Muscle layer of colon (tissue), 2 donors: ENCODE data around the gene MYL7.
"Not testable (repeated sequence)": the region's sequence is repeated elsewhere in the genome, so short reads cannot be mapped to it uniquely, and the experiment has no call there.

Experiments used
- H3K27ac ChIP-seq: one replicate; pipeline ENCODE4 v1.7.0; 2013; ENCODE audit warnings: low read depth, mild to moderate bottlenecking, low read length, moderate library complexity
- H3K27me3 ChIP-seq, 2 donors: one replicate each; pipeline ENCODE4 v1.7.0; 2013; ENCODE audit warnings: low read length in 2 of 2, mild to moderate bottlenecking in 2 of 2; ENCODE audit not compliant: insufficient read depth in 2 of 2, control insufficient read depth in 1 of 2
- H3K36me3 ChIP-seq: one replicate; pipeline ENCODE4 v1.7.0; 2013; ENCODE audit warnings: mild to moderate bottlenecking, low read length; ENCODE audit not compliant: insufficient read depth
- H3K4me1 ChIP-seq: one replicate; pipeline ENCODE4 v1.7.0; 2013; ENCODE audit warnings: mild to moderate bottlenecking, low read length; ENCODE audit not compliant: insufficient read depth
- H3K4me3 ChIP-seq, 2 donors: one replicate each; pipeline ENCODE4 v1.7.0; 2013; ENCODE audit warnings: low read length in 2 of 2, low read depth in 1 of 2, mild to moderate bottlenecking in 1 of 2, moderate library complexity in 1 of 2
- H3K9ac ChIP-seq: one replicate; pipeline ENCODE4 v1.7.0; 2013; ENCODE audit warnings: low read length
- H3K9me3 ChIP-seq: one replicate; pipeline ENCODE4 v1.7.0; 2013; ENCODE audit warnings: mild to moderate bottlenecking, low read length
- donor health status: abdominal sarcoma.
- donor health status: Adenocarcinoma of cecum.

The MYL7 gene

DNA sequence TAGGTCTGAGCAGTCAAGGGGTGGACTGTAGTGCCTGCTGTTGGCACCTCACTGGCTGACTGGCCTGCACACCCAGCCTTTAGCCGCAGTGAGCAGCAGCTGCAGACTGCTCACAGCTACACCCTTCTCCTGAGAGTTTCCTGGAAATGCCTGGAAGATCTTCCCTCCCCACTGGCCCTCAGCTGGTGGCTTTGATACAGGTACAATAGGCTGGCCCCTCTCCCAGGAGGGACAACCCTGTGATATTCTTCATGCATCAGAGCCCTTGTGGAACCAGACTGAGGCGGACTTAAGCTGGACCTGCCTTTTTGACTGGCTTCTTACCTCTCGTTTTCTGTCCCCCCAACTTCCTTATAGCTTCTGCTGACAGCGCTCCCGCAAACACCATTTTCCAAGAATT, 41.7 kb upstream of the MYL7 start:
- H3K27ac ChIP-seq: no peak overlapping the region

DNA sequence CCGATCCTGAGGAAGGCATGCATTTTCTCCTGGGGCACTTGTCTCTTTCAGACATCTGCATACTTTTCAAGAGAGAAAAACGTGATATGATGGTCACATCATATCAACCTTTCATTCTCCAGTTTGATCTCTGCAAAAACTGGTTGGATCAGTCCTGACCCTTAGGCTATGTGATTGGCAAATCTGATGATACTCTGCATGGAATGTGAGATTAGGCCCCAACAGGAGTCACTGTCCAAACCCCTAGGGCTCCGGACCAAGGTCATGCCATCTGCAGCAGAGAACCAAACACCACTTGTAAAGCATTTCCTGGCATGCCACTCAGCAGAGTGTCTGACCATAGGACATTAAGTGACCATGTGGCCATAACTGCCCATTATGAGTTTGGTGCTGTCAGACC, 39.5 kb upstream of the MYL7 start:
- H3K27me3 ChIP-seq: no peaks in the 10 kb centered on the region
- no peak overlapping the region for H3K27ac ChIP-seq
- no peak overlapping the region for H3K9ac ChIP-seq
- no peaks in the 10 kb centered on the region for H3K9me3 ChIP-seq
- no peaks in the 10 kb centered on the region for H3K36me3 ChIP-seq
- H3K4me3 ChIP-seq: no peak overlapping the region
- no peaks in the 10 kb centered on the region for H3K4me1 ChIP-seq

More for the DNA sequence above, 41.7 kb upstream of the MYL7 start:
- H3K27me3 ChIP-seq: no peaks in the 10 kb centered on the region
- no peaks in the 10 kb centered on the region for H3K9me3 ChIP-seq
- H3K4me1 ChIP-seq: no peaks in the 10 kb centered on the region
- H3K36me3 ChIP-seq: no peaks in the 10 kb centered on the region
- H3K9ac ChIP-seq: no peak overlapping the region
- H3K4me3 ChIP-seq: no peak overlapping the region

DNA sequence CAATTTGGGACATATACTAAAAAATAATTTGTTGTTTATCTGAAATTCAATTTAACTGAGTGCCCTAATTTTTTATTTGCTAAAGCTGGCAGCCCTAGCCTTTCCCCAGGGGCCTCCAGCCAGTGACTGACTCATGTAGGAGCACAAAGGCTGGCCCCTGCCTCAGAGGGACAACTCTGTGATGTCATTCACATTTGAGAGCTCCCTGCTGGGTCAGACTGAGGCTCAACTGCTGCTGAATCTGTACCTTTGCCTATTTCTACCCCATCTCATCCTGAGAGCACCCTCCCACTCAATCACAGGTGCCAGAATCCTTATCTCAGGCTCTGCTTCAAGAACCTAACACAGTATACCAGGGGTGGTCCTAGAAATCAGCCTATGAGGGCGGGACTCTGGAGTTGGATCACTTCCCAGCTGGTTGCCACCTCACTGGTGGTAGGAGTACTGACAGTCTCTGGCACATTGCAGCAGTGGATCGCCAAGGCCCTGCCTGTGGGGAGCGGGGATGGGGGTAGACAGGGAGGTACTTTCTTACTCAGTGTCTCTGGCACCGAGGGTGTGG, 36.5 kb upstream of the MYL7 start:
- H3K9me3 ChIP-seq: no peaks in the 10 kb centered on the region
- H3K27me3 ChIP-seq: no peaks in the 10 kb centered on the region
- no peaks in the 10 kb centered on the region for H3K36me3 ChIP-seq
- no peaks in the 10 kb centered on the region for H3K4me1 ChIP-seq
- no peak overlapping the region for H3K4me3 ChIP-seq
- H3K27ac ChIP-seq: no peak overlapping the region
- H3K9ac ChIP-seq: no peak overlapping the region

- no peaks in the 10 kb centered on the region for H3K36me3 ChIP-seq
Observed at GRCh38 chr7:44176486-44176885, 35.4 kb upstream of the MYL7 start.

DNA sequence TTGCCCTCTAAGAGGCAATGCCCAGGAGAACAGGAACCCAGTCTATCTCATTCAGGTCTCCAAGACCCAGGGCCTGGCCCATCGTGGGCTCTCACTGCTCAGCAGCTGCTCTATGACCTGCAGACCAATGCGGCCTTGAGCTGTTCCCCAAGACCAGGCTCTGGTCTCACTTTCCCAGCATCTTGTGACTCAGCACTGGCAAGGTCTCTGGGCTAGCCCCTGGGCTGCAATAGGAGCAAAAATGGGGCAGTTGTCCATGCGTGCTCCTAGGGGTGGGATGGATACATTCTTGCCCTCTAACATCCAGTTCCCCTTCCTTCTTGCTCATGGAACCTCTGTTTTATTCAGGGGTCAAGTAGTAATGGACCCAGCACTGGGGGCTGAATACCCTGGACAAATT, 34.6 kb upstream of the MYL7 start:
- no peaks in the 10 kb centered on the region for H3K9me3 ChIP-seq
- no peak overlapping the region for H3K27ac ChIP-seq
- H3K36me3 ChIP-seq: no peaks in the 10 kb centered on the region
- H3K27me3 ChIP-seq: no peaks in the 10 kb centered on the region
- no peak overlapping the region for H3K9ac ChIP-seq
- H3K4me3 ChIP-seq: no peak overlapping the region
- no peaks in the 10 kb centered on the region for H3K4me1 ChIP-seq

More at GRCh38 chr7:44176486-44176885, 35.4 kb upstream of the MYL7 start:
- Histone ChIP-seq H3K27ac (no peak overlapping the region), H3K9me3 (no peaks in the 10 kb centered on the region), H3K27me3 (no peaks in the 10 kb centered on the region), H3K4me3 (no peak overlapping the region), H3K4me1 (no peaks in the 10 kb centered on the region), H3K9ac (no peak overlapping the region)

GRCh38 chr7:44174694-44174948, 33.5 kb upstream of the MYL7 start:
- H3K9me3 ChIP-seq, H3K27ac ChIP-seq, H3K9ac ChIP-seq, H3K4me3 ChIP-seq, H3K27me3 ChIP-seq, H3K36me3 ChIP-seq, H3K4me1 ChIP-seq: not testable (repeated sequence)

DNA sequence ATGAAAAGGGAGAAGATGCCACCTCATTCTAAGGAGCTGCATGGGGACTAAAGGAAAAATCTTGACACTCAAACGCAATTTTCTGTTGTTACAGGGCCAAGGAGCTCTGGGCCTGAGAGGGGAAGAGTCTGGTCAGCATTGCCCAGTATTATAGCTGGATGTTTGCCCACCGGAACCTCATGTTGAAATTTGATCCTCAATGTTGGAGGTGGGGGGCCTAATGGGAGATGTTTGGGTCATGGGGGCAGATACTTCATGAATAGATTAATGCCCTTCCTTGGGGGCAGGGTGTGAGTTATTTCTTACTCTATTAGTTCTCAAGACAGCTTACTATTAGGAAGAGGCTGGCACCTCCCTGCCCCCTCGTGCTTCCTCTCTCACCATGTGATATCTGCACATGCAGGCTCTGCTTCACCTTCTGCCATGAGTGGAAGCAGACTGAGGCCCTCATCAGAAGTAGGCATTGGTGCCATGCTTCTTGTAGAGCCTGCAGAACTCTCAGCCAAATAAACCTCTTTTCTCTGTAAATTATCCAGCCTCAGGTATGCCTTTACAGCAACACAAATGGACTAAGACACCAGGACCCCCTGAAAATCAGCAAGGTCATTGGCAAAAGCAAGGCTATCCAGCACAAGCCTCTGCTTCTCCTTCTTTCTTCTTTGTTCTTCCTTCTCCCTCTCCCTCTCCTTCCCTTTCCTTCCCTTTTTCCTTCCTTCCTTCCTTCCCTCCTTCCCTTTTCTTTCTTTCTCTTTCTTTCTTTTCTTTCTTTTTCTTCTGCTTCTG, 33.0 kb upstream of the MYL7 start:
- H3K9ac ChIP-seq: no peak overlapping the region
- no peaks in the 10 kb centered on the region for H3K27me3 ChIP-seq
- H3K36me3 ChIP-seq: no peaks in the 10 kb centered on the region
- H3K27ac ChIP-seq: no peak overlapping the region
- H3K4me3 ChIP-seq: no peak overlapping the region
- H3K4me1 ChIP-seq: no peaks in the 10 kb centered on the region
- H3K9me3 ChIP-seq: no peaks in the 10 kb centered on the region

- H3K9me3 ChIP-seq: no peaks in the 10 kb centered on the region
- no peaks in the 10 kb centered on the region for H3K36me3 ChIP-seq
Observed at GRCh38 chr7:44172803-44173424, 31.8 kb upstream of the MYL7 start.

GRCh38 chr7:44172352-44172751, 31.2 kb upstream of the MYL7 start:
- H3K9ac ChIP-seq: no peak overlapping the region
- no peak overlapping the region for H3K4me3 ChIP-seq
- no peaks in the 10 kb centered on the region for H3K36me3 ChIP-seq
- H3K27ac ChIP-seq: no peak overlapping the region
- no peaks in the 10 kb centered on the region for H3K27me3 ChIP-seq
- H3K9me3 ChIP-seq: no peaks in the 10 kb centered on the region
- no peaks in the 10 kb centered on the region for H3K4me1 ChIP-seq

More at GRCh38 chr7:44172803-44173424, 31.8 kb upstream of the MYL7 start:
- Histone ChIP-seq H3K9ac (no peak overlapping the region), H3K4me3 (no peak overlapping the region), H3K4me1 (no peaks in the 10 kb centered on the region), H3K27me3 (no peaks in the 10 kb centered on the region), H3K27ac (no peak overlapping the region)

DNA sequence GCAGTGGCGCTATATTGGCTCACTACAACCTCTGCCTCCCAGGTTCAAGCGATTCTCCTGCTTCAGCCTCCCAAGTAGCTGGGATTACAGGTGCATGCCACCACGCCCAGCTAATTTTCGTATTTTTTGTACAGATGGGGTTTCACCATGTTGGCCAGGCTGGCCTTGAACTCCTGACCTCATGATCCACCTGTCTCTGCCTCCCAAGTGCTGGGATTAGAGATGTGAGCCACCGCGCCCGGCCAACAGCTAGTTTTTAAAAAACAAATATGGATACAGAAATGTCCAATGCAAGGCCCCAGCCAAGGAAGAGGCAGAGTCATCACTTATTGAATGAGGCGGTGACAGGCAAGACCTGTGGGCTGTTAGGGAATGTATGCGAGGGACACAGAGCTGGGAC, 30.8 kb upstream of the MYL7 start:
- not testable (repeated sequence) for H3K27ac ChIP-seq, H3K9me3 ChIP-seq, H3K4me3 ChIP-seq, H3K27me3 ChIP-seq, H3K9ac ChIP-seq, H3K36me3 ChIP-seq, H3K4me1 ChIP-seq

DNA sequence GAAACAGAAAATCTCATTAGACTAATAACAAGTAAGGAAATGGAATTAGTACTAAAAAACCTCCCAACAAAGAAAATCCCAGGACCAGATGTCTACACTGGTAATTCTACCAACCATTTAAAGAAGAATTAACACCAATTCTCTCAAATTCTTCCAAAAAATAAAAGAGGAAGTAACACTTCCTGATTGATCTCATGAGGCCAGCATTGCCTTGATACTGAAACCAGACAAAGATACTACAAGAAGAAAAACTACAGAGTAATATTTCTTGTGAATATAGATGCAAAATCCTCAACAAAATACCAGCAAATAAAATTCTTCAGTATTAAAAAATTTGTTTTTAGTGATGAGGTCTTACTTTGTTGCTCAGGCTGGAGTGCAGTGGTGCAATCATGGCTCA, 26.8 kb upstream of the MYL7 start:
- Histone ChIP-seq H3K4me1 (no peaks in the 10 kb centered on the region), H3K27me3 (no peaks in the 10 kb centered on the region), H3K4me3 (no peak overlapping the region), H3K9ac (no peak overlapping the region), H3K27ac (no peak overlapping the region), H3K36me3 (no peaks in the 10 kb centered on the region), H3K9me3 (no peaks in the 10 kb centered on the region)

DNA sequence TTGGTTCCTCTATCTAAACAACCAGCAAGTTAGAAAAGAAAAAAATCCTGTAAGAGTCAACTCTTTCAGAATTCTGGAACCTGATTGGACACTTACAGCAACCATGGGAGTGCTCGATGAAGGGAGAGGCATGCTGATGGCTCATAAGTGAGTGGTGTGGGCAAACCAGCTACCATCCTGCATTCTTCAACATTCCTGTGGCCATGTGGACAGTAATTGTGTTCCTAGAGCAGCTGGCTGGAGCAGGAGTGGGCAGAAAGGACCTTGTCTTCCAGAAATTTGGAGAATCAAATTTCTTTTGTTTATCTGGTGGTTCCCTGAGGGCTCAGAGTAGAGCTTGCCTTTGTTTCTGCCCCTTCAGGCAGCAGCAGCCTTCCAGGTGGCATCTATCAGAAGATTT, 22.5 kb upstream of the MYL7 start:
- Histone ChIP-seq H3K9me3 (no peaks in the 10 kb centered on the region), H3K4me1 (no peaks in the 10 kb centered on the region), H3K9ac (no peak overlapping the region), H3K27me3 (no peaks in the 10 kb centered on the region), H3K36me3 (no peaks in the 10 kb centered on the region), H3K4me3 (no peak overlapping the region), H3K27ac (no peak overlapping the region)
